GM19468 (cell line): ENCODE measurements around the gene PCLO.

ENCODE experiments used
- ATAC-seq: cut with Tn5 transposase; IDR thresholded peaks from one replicate; pipeline ENCODE4 v1.9.1; 2021; ENCODE audit warnings: mild to moderate bottlenecking, moderate library complexity, moderate number of reproducible peaks; ENCODE audit not compliant: unreplicated experiment; ENCODE audit errors: extremely low read depth

PCLO gene, protein sequence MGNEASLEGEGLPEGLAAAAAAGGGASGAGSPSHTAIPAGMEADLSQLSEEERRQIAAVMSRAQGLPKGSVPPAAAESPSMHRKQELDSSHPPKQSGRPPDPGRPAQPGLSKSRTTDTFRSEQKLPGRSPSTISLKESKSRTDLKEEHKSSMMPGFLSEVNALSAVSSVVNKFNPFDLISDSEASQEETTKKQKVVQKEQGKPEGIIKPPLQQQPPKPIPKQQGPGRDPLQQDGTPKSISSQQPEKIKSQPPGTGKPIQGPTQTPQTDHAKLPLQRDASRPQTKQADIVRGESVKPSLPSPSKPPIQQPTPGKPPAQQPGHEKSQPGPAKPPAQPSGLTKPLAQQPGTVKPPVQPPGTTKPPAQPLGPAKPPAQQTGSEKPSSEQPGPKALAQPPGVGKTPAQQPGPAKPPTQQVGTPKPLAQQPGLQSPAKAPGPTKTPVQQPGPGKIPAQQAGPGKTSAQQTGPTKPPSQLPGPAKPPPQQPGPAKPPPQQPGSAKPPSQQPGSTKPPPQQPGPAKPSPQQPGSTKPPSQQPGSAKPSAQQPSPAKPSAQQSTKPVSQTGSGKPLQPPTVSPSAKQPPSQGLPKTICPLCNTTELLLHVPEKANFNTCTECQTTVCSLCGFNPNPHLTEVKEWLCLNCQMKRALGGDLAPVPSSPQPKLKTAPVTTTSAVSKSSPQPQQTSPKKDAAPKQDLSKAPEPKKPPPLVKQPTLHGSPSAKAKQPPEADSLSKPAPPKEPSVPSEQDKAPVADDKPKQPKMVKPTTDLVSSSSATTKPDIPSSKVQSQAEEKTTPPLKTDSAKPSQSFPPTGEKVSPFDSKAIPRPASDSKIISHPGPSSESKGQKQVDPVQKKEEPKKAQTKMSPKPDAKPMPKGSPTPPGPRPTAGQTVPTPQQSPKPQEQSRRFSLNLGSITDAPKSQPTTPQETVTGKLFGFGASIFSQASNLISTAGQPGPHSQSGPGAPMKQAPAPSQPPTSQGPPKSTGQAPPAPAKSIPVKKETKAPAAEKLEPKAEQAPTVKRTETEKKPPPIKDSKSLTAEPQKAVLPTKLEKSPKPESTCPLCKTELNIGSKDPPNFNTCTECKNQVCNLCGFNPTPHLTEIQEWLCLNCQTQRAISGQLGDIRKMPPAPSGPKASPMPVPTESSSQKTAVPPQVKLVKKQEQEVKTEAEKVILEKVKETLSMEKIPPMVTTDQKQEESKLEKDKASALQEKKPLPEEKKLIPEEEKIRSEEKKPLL (N-terminal part only)

DNA sequence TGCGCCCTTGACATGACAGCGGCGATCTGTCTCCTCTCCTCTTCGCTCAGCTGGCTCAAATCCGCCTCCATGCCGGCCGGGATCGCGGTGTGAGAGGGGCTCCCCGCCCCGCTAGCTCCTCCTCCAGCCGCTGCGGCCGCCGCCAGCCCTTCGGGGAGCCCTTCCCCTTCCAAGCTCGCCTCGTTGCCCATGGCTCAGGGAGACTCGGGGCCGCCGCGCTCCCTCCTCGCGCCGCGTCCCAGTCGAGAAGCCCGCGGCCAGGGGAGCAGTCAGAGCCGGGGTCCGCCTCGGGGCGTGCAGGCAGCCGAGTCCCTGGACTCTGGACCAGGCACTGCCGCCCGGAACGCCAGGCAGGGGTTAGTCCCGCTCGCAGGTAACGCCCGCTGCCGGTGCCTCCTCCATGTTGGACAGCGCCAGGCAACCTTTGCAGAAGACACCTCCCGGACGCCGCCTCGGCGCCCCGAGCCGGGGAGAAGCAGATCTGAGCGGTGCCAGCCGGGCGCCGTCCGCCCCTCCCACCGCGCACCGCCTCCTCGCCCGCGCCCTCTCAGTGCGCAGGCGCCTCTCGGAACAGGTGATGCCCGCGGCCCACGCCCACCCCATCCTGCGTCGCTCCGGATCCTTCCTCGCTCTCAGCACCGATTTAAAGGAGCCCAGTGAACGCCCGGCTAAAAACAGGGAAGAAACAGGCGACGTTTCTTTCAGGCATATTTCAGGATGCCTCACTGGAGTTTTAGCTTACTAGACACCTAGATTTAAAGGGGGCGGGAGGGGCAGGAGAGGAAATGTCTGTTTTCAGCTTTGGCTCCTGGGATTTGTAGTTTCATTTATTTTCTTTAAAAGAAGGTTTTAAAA lies at the start of gene PCLO:
Gene PCLO, minus strand, starts transcription at position 483 of the 855 bp plus-strand sequence. Its CDS starts 292 bp downstream, at position 191.
- ATAC-seq, result peak; percentile 96

DNA sequence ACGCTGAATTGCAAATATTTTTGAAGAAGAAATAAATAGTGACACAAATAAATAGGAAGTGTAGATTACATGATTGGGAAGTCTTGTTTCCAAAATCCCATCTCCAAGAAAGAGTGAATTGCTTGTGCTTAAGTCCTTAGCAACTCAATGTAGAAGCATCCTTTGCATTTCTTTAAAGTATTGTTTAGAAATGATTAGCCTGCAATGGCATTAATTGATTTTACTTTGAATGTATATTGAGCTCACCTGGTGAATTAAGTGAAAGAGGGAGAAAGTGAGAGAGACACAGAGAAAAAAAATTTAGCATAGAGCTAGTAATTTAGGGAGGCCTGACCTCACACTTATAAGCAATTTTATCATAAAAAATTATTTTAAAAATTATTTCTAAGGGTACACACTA lies 49.0 kb upstream of the PCLO start:
- ATAC-seq, result no peak

DNA sequence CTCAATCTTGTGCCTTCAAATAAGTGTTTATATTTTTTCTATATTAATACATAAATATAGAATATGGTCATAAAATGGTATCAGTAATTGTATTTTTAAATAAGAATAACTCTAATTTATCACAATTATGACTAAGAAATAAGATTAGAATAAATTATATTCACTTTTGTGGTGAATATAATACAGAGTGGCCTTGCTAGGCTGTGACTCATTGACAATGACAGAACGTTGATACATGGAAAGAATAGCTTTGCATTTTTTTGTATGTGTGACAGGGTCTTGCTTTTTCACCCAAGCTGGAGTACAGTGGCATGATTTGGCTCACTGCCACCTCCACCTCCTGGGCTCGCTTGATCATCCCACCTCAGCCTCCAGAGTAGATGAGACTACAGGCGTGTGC lies 47.8 kb upstream of the PCLO start:
- no peak for ATAC-seq

DNA sequence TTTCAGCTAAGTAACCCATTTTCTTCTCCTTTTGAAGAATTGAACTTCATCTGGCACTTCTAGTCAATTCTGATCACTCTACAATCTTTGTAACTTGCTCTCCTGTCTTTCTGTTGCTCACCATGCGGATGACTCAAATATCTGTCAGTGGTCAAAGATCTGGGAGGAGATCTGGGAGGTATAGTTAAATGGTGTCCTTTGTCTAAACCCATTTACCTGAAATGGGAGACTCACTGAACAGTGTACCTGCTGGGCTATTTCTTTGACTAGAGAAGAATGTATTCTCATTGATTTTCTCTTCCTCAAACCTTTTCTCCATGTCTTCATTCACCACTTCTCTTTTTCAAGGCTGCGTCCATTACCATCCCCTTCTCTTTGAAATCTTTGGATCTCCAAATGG lies 42.0 kb upstream of the PCLO start:
- ATAC-seq, result no peak

DNA sequence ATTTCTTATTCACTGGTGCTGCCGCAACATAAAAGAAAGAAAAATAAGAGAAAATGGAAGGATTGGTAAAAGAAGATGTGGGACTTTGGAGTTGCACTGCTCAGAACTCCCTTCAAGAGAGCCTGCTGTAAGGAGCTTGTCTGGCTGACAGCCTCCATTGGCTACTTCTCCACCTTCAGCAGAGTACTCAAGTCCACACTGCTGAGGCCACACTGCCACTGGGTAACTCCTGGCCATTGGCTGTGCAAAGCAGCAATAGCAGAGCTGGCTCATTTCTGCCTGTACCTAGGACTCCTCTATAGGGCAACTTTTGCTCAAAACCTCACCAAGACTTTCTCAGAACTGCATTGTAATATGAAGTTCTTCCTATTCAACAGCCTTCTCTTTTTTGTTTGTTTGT lies 38.7 kb upstream of the PCLO start:
- ATAC-seq, result no peak

DNA sequence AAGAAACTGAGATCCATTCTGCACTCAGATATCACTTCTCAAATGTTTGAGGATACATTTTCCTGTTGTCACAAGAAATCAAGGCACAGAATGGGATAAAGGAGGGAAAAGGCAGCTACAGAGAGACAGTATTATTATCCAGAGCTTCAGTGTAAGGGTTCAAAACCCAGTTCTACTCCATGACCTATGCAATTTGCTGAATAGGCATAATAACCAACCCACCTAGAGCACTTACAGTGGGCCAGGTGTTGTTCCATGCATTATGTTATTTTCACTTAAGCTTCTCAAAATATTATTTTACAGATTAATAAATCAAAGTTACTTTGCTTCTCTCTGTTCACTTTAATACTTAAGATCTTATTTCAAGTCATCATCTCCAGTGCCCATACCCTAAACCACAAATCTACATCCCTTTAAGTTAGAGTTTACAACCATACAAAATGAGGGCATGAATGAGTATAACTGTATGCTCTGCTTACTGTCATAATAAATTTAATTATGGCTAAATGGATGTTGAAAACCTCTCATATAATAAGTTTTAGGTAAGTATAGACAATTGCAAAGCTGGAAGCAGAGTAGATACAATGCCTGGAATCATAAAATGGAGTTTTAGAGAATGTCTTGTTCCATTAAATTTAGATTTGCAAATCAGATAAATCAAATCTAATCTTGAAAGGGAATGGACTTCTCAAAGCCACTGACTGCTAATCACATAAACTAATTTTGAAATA lies 28.1 kb upstream of the PCLO start:
- no peak for ATAC-seq

DNA sequence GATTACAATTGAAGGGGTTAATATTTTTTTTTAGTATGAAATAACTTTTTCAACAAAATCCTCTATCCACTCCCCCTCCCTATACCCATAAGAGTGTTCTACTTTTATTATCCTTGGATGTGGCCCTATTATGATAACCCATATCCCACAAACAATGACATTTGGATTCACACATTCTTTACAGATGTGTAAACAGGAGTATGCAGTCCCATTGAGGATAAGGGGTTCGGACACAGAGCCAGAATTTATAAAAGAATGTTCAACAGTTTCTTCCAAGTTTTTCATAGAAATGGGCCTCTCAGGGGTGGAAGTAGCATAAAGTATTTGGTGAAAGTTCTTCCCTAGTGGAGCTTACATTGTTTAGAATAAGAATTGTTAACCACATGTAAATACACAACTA lies 16.1 kb upstream of the PCLO start:
- no peak for ATAC-seq

DNA sequence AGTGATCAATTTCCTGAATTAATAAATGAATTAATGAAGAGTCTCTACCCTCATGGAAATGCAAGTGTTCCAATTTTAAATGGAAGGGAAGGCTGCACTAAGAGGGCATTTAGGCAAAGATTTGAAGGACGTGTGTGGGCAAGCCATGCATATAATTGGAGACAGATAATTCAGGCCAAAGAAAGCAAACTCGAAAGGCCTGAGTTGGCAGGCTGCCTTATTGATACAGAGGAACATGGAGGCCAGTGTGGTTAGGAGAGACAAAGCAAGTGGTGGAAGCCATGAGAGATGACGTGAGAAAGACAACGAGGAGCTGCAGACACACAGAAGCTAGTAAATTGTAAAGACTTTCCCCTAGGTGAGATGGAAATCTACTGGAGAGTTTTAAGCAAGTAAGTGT lies 15.4 kb upstream of the PCLO start:
- no peak for ATAC-seq

DNA sequence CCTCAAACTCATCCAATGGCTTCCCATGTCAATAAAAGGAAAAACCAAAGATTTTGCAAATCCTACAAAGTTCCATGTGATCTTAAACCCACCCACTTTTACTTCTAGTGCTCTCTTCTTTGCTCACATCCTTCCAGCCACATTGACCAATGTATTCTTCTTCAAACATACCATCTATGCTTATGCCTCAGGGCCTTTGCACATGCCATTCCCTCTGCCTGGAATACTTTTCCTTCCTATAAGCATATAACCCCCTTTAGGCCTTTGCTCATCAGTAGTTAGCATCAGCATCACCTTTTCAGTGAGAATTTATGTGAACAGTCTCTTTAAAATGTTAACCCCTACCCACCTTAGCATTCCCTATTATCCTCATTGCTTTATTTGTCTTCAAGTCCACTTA lies 11.0 kb upstream of the PCLO start:
- ATAC-seq, result no peak

DNA sequence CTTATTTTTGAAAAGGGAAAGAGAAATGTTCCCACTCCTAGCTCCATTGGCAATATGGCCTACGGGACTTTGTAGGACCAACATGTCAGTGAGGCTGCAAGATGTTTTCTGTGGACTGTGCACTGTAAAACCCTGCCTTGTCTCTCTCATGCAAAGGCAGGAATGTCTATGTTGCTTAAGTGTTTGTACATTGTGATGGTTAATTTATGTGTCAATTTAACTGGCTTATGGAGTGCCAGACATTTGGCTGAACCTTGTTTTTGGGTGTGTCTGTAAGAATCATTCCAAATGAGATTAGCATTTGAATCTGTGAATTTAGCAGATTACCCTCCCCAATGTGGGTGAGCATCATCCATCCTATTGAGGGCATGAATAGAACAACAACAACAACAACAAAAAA lies 4.1 kb upstream of the PCLO start:
- no peak for ATAC-seq

DNA sequence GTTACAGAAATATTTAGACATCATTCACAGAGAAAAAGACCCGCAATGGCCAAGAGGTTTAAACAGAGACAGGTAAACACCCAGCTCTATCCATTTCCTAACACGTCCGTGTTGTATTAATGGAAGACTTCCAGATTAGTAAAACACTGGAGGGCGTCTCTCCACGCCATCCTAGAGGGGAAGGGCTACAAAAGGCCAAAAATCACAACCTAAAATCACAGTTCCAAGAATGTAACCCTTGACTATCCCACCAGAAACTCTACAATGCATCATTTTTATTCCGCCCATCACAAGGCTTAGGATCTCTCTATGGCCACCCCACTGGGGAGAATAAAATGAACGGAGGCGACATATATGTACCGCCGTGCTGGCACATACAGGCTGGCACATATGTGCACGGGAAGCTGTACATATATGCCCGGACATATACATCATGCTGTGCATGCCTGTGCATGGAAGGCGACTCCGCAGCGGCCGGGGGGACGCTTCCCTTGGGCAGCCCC lies 734 bp downstream of the PCLO start:
- ATAC-seq, result no peak

DNA sequence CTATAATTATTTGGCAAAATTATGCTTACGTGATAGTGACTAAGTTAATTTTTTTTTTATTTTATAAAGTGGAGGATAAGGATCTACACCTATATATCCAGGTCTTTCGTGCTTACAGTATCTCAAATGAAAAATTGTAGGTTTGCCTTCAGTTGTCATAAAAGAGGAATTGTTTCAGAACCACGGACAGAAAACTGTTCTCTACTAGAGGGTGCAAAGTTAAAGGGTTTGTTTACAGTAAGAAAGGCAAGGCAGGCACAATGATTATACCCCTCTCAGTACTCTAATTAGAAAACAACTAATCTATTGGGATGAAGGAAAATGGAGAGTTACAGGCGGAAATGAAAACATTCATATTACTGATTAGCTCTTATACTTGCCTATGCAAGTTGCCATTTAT lies 1.5 kb downstream of the PCLO start:
- ATAC-seq, result no peak

DNA sequence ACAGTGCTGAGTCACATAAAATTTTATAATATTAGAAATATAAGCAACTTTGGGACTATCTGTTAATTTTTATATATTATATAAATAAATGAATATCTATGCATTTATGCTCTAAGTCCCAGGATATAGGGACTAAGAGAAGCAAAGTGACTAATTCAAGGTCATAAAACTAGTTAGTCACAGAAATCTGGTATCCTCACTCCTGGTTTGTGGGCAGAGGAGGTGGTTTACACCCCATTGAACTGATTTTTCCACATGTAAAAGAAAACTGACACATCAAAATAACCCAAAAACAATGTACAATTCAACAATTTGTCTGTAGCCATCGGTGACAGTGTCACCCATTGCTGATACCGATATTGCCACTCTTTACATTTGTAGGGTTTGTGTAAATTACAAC lies 3.0 kb downstream of the PCLO start:
- ATAC-seq, result no peak

DNA sequence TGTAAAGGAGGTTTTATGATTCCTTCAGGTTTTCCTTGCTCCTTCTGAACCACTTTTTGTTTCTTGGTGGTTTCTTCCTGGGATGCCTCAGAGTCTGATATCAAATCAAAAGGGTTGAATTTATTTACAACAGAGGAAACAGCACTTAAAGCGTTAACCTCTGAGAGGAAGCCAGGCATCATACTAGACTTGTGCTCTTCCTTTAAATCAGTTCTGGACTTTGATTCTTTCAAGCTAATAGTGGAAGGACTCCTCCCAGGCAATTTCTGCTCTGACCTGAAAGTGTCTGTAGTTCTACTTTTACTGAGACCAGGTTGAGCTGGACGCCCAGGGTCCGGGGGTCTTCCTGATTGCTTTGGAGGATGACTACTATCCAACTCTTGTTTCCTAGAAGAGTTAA lies 6.7 kb downstream of the PCLO start:
- ATAC-seq, result no peak

DNA sequence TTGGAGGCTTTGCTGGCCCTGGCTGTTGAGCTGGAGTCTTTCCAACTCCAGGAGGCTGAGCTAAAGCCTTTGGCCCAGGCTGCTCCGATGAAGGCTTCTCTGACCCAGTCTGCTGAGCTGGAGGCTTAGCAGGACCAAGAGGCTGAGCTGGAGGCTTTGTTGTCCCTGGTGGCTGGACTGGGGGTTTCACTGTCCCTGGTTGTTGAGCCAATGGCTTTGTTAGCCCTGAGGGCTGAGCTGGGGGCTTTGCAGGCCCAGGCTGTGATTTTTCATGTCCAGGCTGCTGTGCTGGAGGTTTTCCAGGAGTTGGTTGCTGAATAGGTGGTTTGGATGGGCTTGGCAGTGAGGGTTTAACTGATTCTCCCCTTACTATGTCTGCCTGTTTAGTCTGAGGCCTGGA lies 7.3 kb downstream of the PCLO start:
- no peak for ATAC-seq

DNA sequence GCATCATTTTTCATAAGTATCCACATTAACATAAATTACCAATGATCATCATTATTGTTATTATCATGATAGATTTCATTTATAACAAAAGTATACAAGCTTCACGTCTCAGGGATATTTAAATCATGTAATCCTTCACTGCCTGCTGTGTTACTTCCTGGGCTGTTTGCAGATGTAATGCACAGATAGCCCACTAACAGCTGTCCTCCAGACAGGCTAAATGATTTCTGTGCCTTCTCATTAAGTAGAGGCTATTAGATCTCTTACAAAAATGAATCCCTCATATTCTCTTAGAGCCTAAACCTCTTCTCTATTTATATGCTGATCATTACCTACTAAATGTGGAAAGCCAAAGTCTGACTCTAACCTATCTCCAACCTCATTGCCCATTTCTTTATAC lies 9.3 kb downstream of the PCLO start:
- ATAC-seq, result no peak

DNA sequence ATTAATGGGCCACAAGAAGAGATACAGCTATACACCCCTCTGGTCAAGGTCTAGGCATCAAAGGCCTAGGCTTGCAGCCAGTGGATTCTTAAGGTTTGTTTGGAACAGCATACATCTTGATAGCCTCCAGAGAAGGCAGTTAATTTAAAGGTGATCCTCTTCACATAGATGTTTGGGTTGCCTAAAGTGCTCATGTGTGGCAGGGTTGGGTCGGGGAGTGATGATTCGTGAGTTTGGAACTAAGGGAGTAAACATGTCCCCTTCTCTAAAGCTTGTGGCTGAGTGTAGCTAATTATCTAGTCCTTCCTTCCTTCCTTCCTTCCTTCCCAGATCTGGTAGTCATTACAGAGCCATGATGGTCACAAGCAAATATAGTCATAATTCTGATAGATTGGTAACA lies 12.4 kb downstream of the PCLO start:
- ATAC-seq, result no peak

DNA sequence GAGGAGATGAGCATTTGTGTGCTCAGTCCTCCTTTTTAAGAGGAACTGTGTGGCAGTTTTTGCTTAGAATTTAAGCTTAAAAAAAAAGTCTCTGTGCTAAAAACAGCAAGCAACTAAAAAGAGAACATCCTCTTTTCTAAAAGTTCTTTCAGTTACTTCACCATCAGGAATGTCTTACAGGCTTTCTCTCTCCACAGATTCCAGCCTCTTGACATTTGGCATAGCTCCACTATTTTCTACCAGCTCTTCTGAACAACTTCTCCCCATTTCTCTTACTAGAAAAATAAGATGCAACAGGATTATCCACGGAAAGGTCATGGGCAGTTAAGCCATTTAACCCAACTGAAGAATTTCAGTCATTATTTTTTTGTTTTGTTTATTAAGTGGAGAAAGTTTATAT lies 13.2 kb downstream of the PCLO start:
- ATAC-seq, result no peak

DNA sequence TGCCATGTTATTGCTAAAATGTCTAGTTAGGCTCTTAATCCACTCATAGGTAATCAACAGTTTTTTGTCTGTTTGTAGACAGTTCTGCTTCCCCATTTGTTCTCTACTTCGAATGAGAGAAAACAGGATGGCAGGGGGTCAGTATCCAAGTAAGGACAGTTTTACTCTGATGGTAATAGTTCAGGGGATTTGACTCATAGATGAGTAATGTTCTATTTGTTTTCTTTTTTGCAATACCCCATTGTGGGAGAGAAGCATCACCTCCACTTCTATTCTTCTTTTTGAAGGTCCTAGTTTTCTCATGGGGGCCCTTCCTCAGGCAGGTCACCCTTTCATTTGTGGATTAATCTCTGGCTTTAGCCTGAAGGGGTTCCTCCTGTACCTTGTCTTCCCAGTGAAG lies 13.9 kb downstream of the PCLO start:
- ATAC-seq, result no peak
